ENCODE measurements around the gene GJC1. TPM values are rescaled to one million over a fixed set of nuclear protein-coding genes. Genes with fewer than 3 reads are reported as not detected.

Gene GJC1
- polyA plus RNA-seq, 2 donors: 0.83 to 1.2 TPM

DNA sequence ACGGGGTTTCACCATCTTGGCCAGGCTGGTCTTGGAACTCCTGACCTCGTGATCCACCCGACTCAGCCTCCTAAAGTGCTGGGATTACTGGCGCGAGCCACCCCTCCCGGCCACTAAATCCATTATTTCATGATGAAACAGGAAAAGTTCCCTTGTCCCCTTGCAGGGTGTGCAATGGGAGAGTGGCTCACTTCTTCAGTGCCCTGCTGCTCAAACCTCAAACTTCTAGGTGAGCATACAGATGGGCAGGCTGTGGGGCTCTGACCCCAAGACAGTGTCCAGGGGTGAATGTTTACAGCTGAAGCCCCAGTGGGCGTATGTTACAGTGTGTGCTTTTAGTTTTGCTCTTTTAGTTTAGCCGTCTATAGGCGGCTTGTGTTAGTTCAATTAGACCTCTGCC is 34.7 kb downstream of the GJC1 start:
- H3K27me3 ChIP-seq (ENCODE audit: control insufficient read depth in 1 of 2, insufficient read depth in 2 of 2, low read length in 2 of 2): no peaks in the 10 kb centered on the region
- no peaks in the 10 kb centered on the region for H3K9me3 ChIP-seq (ENCODE audit: control insufficient read depth in 2 of 2, insufficient read depth in 1 of 2, low read depth in 1 of 2, low read length in 1 of 2)
- 71 to 73% methylated on average over 9 of the region's 9 CpGs for WGBS, 2 donors
- no peak overlapping the region for H3K4me3 ChIP-seq (ENCODE audit: low read depth in 1 of 2, low read length in 2 of 2)
- H3K27ac ChIP-seq (ENCODE audit: low read depth in 2 of 2, low read length in 1 of 2): peak overlapping the region; percentile 40 to 58
- H3K36me3 ChIP-seq (ENCODE audit: control insufficient read depth in 2 of 2, insufficient read depth in 2 of 2, low read length in 1 of 2): no peaks in the 10 kb centered on the region
- H3K4me1 ChIP-seq (ENCODE audit: control insufficient read depth in 2 of 2, insufficient read depth in 2 of 2, low read length in 1 of 2): no peaks in the 10 kb centered on the region

DNA sequence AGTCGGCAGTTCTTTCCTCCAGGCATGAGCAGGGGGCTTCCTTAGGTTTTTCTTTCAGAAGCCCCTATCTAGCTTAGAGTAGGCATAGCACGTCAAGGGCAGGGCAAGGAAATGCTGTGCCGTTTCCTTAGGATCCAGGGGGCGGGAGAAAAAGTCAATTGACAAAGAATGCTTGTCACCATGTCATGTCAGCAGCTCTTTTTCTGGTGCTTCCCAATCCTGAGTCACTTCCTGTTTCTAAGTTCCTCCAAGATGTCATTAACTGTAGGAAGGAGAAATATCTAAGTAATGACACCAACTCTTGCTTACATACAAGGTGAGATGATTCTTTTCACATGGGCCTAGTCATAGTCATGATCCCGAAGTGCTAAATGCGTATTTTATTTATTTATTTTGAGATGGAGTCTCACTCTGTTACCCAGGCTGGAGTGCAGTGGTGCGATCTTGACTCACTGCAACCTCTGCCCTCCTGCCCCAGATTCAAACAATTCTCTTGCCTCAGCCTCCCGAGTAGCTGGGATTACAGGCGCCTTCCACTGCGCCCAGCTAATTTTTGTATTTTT is 35.2 kb downstream of the GJC1 start:
- H3K4me1 ChIP-seq (ENCODE audit: control insufficient read depth in 2 of 2, insufficient read depth in 2 of 2, low read length in 1 of 2): no peaks in the 10 kb centered on the region
- H3K9me3 ChIP-seq (ENCODE audit: control insufficient read depth in 2 of 2, insufficient read depth in 1 of 2, low read depth in 1 of 2, low read length in 1 of 2): no peaks in the 10 kb centered on the region
- no peaks in the 10 kb centered on the region for H3K36me3 ChIP-seq (ENCODE audit: control insufficient read depth in 2 of 2, insufficient read depth in 2 of 2, low read length in 1 of 2)
- 55 to 57% methylated on average over 10 of the region's 10 CpGs for WGBS, 2 donors
- no peak overlapping the region for H3K4me3 ChIP-seq (ENCODE audit: low read depth in 1 of 2, low read length in 2 of 2)
- no peaks in the 10 kb centered on the region for H3K27me3 ChIP-seq (ENCODE audit: control insufficient read depth in 1 of 2, insufficient read depth in 2 of 2, low read length in 2 of 2)
- H3K27ac ChIP-seq (ENCODE audit: low read depth in 2 of 2, low read length in 1 of 2): peak overlapping the region; percentile 47 to 58

DNA sequence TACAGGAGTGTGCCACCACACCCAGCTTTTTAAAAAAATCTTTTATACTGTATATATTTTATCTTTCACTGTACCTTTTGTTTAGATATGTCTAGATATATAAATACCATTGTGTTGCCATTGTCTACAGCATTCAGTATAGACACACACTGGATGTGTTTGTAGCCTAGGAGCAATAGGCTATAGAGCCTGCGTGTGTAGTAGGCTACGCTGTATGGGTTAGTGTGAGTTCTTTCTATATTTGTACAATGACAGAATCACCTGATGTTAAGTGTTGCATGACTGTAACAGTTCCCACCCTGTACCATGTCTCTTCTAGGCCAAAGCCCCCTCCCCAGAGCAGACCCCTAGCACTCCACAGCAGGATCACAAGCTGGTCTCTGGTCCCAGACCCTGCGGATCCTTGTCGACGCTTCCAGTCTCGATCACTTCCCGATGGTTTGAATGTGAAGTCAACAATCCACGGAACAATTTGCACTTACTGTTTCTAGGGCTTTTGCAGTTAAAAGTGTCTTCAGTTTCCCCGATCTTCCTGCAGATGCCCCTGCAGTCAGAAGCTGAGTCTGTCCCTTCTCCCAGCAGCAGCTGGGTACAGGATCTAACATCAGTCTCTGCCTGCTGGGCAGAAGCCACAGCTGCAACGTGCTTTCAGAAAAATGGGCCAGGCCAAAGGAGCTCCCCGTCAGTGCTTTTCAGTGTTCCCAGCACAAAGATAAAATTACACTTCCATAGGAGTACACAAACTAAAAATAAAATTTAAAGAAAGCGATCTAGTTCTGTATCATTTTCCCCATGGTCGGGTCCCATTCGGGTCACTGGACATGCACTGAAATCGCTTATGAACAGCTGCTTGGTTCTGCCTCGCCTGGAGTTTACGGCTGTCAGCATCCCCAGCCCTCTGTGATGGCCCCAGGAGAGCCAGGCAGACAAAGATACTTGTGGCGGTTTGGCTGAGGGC is 35.9 kb downstream of the GJC1 start:
- Histone ChIP-seq H3K4me3 (ENCODE audit: low read depth in 1 of 2, low read length in 2 of 2) (no peak overlapping the region), H3K36me3 (ENCODE audit: control insufficient read depth in 2 of 2, insufficient read depth in 2 of 2, low read length in 1 of 2) (no peaks in the 10 kb centered on the region), H3K9me3 (ENCODE audit: control insufficient read depth in 2 of 2, insufficient read depth in 1 of 2, low read depth in 1 of 2, low read length in 1 of 2) (no peaks in the 10 kb centered on the region), H3K27me3 (ENCODE audit: control insufficient read depth in 1 of 2, insufficient read depth in 2 of 2, low read length in 2 of 2) (no peaks in the 10 kb centered on the region), H3K4me1 (ENCODE audit: control insufficient read depth in 2 of 2, insufficient read depth in 2 of 2, low read length in 1 of 2) (no peaks in the 10 kb centered on the region), H3K27ac (ENCODE audit: low read depth in 2 of 2, low read length in 1 of 2) (peak overlapping the region; percentile 53 to 58)
- WGBS, 2 donors: 74 to 76% methylated on average over 18 of the region's 18 CpGs

DNA sequence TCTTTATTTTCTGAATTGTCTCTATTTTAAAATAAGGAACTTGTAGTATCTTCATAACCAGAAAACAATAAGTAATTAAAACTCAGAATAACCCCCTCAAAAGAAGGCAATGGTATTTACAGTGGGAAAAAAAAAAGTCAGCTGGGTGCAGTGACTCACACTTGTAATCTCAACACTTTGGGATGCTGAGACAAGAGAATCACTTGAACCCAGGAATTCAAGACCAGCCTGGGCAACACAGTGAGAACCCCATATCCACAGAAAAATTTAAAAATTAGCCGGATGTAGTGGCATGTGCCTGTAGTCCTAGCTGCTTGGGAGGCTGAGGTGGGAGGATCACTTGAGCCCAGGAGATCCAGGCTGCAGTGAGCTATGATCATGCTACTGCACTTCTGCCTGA is 37.8 kb downstream of the GJC1 start:
- no peak overlapping the region for H3K4me3 ChIP-seq (ENCODE audit: low read depth in 1 of 2, low read length in 2 of 2)
- H3K27me3 ChIP-seq (ENCODE audit: control insufficient read depth in 1 of 2, insufficient read depth in 2 of 2, low read length in 2 of 2): no peaks in the 10 kb centered on the region
- no peaks in the 10 kb centered on the region for H3K36me3 ChIP-seq (ENCODE audit: control insufficient read depth in 2 of 2, insufficient read depth in 2 of 2, low read length in 1 of 2)
- no peak overlapping the region for H3K27ac ChIP-seq (ENCODE audit: low read depth in 2 of 2, low read length in 1 of 2)
- no peaks in the 10 kb centered on the region for H3K9me3 ChIP-seq (ENCODE audit: control insufficient read depth in 2 of 2, insufficient read depth in 1 of 2, low read depth in 1 of 2, low read length in 1 of 2)
- H3K4me1 ChIP-seq (ENCODE audit: control insufficient read depth in 2 of 2, insufficient read depth in 2 of 2, low read length in 1 of 2): no peaks in the 10 kb centered on the region
- WGBS, 2 donors: 96 to 100% methylated on average over 1 of the region's 1 CpG

DNA sequence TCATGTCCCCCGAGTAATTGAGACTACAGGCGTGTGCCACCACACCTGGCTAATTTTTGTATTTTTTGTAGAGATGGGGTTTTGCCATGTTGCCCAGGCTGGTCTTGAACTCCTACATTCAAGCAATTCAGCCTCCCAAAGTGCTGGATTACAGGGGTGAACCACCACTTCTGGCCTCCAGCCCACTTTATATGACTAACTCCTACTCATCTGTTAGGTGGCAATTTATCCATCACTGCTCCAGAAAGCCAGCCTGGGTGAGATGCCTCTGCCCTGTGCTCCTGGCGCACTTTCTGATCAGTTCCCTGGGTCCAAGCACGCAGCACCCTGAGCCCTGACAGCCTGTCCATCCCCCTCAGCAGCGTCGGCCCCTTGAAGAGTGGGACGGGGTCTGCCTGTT is 41.9 kb downstream of the GJC1 start:
- H3K4me1 ChIP-seq (ENCODE audit: control insufficient read depth in 2 of 2, insufficient read depth in 2 of 2, low read length in 1 of 2): no peaks in the 10 kb centered on the region
- H3K27me3 ChIP-seq (ENCODE audit: control insufficient read depth in 1 of 2, insufficient read depth in 2 of 2, low read length in 2 of 2): no peaks in the 10 kb centered on the region
- WGBS, 2 donors: 86 to 88% methylated on average over 7 of the region's 7 CpGs
- no peaks in the 10 kb centered on the region for H3K36me3 ChIP-seq (ENCODE audit: control insufficient read depth in 2 of 2, insufficient read depth in 2 of 2, low read length in 1 of 2)
- no peak overlapping the region for H3K4me3 ChIP-seq (ENCODE audit: low read depth in 1 of 2, low read length in 2 of 2)
- no peak overlapping the region for H3K27ac ChIP-seq (ENCODE audit: low read depth in 2 of 2, low read length in 1 of 2)
- no peaks in the 10 kb centered on the region for H3K9me3 ChIP-seq (ENCODE audit: control insufficient read depth in 2 of 2, insufficient read depth in 1 of 2, low read depth in 1 of 2, low read length in 1 of 2)

DNA sequence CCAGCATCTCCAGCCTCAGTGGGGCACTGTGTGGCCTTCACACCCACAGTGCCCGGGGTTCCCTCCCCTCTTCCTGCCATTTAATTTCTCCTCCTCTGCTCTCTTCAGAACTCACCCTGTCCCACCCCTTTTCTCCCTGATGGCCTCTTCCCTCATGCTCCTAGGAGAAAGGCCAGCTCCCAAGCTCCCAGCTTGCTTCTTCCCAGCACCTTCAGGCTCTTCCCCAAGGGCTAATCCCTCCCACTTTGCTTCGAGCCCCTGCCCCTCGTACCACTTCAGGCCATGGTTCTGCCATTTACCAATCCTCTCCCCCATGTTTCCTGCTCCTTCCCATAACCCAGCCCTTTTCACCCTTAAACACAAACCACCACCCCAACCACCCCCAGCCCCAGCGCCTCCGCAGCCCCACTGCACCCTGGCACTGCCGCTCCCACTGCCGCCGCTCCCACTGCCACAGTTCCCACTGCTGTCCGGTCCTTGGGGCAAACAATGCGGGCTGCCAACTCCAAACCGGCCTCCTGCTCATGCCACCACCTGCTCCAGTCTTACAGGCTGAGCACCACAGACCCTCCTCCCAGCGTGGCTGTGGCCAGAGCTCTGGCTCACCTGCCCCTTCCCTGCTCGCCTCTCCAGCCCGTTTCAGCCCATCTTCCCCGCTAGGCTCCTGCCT is 42.7 kb downstream of the GJC1 start:
- no peaks in the 10 kb centered on the region for H3K36me3 ChIP-seq (ENCODE audit: control insufficient read depth in 2 of 2, insufficient read depth in 2 of 2, low read length in 1 of 2)
- WGBS, 2 donors: 73% methylated on average over 15 of the region's 15 CpGs
- H3K9me3 ChIP-seq (ENCODE audit: control insufficient read depth in 2 of 2, insufficient read depth in 1 of 2, low read depth in 1 of 2, low read length in 1 of 2): no peaks in the 10 kb centered on the region
- H3K27me3 ChIP-seq (ENCODE audit: control insufficient read depth in 1 of 2, insufficient read depth in 2 of 2, low read length in 2 of 2): no peaks in the 10 kb centered on the region
- H3K27ac ChIP-seq (ENCODE audit: low read depth in 2 of 2, low read length in 1 of 2): no peak overlapping the region
- no peak overlapping the region for H3K4me3 ChIP-seq (ENCODE audit: low read depth in 1 of 2, low read length in 2 of 2)
- no peaks in the 10 kb centered on the region for H3K4me1 ChIP-seq (ENCODE audit: control insufficient read depth in 2 of 2, insufficient read depth in 2 of 2, low read length in 1 of 2)

DNA sequence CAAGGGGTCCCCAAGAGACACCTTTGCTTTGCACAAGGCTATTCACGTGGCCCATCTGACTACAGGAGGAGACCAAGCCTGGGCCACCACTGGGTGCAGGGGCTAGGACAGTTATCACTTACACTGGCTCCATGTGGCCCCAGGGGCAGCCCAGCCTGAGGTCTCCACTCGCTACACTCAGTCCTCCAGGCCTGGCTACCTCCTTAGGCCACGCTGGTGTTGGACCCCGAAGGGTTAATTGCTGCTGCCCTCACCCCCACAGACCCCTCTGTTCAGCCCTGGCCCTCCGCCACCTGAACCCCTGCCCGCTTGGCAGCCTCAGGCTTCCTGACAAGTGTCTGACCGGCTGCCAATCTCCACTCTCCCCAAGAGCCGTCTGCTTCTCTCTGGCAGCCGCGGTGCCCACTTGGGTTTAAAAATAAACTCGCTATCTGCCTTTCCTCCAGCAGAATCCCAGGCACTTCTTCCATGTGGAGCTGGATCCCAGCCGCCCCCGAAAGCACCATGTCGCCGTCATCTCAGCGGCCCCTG is 43.5 kb downstream of the GJC1 start:
- Histone ChIP-seq H3K4me3 (ENCODE audit: low read depth in 1 of 2, low read length in 2 of 2) (no peak overlapping the region), H3K9me3 (ENCODE audit: control insufficient read depth in 2 of 2, insufficient read depth in 1 of 2, low read depth in 1 of 2, low read length in 1 of 2) (no peaks in the 10 kb centered on the region), H3K36me3 (ENCODE audit: control insufficient read depth in 2 of 2, insufficient read depth in 2 of 2, low read length in 1 of 2) (no peaks in the 10 kb centered on the region), H3K4me1 (ENCODE audit: control insufficient read depth in 2 of 2, insufficient read depth in 2 of 2, low read length in 1 of 2) (no peaks in the 10 kb centered on the region), H3K27ac (ENCODE audit: low read depth in 2 of 2, low read length in 1 of 2) (no peak overlapping the region), H3K27me3 (ENCODE audit: control insufficient read depth in 1 of 2, insufficient read depth in 2 of 2, low read length in 2 of 2) (no peaks in the 10 kb centered on the region)
- 42 to 55% methylated on average over 16 of the region's 16 CpGs for WGBS, 2 donors

DNA sequence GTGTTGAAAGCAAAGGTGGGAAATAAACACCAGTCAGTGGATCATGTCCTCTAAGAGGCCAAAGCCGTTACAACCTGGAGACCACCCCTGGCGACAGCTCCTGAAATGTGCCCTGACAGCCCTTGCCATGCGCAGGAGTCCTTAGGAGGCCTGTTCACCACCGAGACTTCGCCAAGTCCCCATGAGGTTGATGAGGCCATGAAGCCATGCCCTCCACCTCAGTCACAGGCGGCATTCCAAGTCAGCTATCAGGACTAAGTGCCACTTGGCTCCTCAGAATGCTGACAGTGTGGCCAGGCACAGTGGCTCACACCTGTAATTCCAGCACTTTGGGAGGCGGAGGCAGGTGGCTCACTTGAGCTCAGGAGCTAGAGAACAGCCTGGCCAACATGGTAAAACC is 44.2 kb downstream of the GJC1 start:
- Histone ChIP-seq H3K27me3 (ENCODE audit: control insufficient read depth in 1 of 2, insufficient read depth in 2 of 2, low read length in 2 of 2) (no peaks in the 10 kb centered on the region), H3K4me1 (ENCODE audit: control insufficient read depth in 2 of 2, insufficient read depth in 2 of 2, low read length in 1 of 2) (no peaks in the 10 kb centered on the region), H3K4me3 (ENCODE audit: low read depth in 1 of 2, low read length in 2 of 2) (no peak overlapping the region), H3K27ac (ENCODE audit: low read depth in 2 of 2, low read length in 1 of 2) (no peak overlapping the region), H3K36me3 (ENCODE audit: control insufficient read depth in 2 of 2, insufficient read depth in 2 of 2, low read length in 1 of 2) (no peaks in the 10 kb centered on the region), H3K9me3 (ENCODE audit: control insufficient read depth in 2 of 2, insufficient read depth in 1 of 2, low read depth in 1 of 2, low read length in 1 of 2) (no peaks in the 10 kb centered on the region)
- WGBS, 2 donors: 90 to 92% methylated on average over 7 of the region's 7 CpGs

DNA sequence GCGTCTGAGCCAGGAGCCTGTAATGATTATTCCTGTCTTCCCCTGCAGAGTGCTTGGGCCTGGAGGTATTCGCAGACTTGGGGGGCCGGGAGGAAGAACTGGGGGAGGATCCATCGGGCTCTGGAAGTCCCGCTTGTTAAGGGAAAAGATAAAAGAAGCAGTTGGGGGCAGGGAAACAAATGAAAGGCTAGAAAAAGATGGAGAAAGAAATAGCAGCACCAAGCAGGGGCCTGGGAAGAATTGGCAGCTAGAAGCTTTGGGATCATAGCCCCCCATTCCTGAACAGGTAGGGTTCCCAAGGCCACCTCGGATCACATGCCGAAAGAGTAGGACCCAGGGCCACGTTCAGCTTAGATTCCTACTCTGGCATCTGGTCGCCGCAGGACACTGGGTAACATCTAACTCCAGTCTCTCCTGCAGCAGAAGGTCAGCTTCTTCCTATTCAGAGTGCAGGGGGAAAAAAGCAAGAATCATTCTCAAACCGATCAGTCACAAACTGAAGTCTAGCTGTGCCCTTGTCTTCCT is 47.7 kb downstream of the GJC1 start:
- Histone ChIP-seq H3K27me3 (ENCODE audit: control insufficient read depth in 1 of 2, insufficient read depth in 2 of 2, low read length in 2 of 2) (no peaks in the 10 kb centered on the region), H3K4me3 (ENCODE audit: low read depth in 1 of 2, low read length in 2 of 2) (no peak overlapping the region), H3K4me1 (ENCODE audit: control insufficient read depth in 2 of 2, insufficient read depth in 2 of 2, low read length in 1 of 2) (no peaks in the 10 kb centered on the region), H3K36me3 (ENCODE audit: control insufficient read depth in 2 of 2, insufficient read depth in 2 of 2, low read length in 1 of 2) (no peaks in the 10 kb centered on the region), H3K27ac (ENCODE audit: low read depth in 2 of 2, low read length in 1 of 2) (peak overlapping the region in 1 of 2 donors; percentile 45), H3K9me3 (ENCODE audit: control insufficient read depth in 2 of 2, insufficient read depth in 1 of 2, low read depth in 1 of 2, low read length in 1 of 2) (no peaks in the 10 kb centered on the region)
- WGBS, 2 donors: 61 to 63% methylated on average over 11 of the region's 11 CpGs
